OCI-LY3 (cell line): ENCODE data around the gene AOAH.

ENCODE experiments used
- H2AFZ ChIP-seq: fragments of 200-600, 300-600 bp; shearing (Covaris generic); 2 replicates; pipeline ENCODE4 v1.6.0; 2014; ENCODE audit warnings: antibody characterized with exemption, low read depth, low read length
- H3K27ac ChIP-seq: fragments of 200-600, 300-600 bp; sonication (generic); 2 replicates; pipeline ENCODE4 v1.5.1; 2014; ENCODE audit warnings: mild to moderate bottlenecking, low read length, moderate library complexity, mixed read lengths
- H3K27me3 ChIP-seq: fragments of 200-600, 300-600 bp; sonication (generic); 2 replicates; pipeline ENCODE4 v1.6.1; 2014; ENCODE audit warnings: low read depth, low read length, mixed read lengths
- H3K36me3 ChIP-seq: fragments of 200-600, 300-600 bp; sonication (generic); replicated peaks from 2 replicates; pipeline ENCODE3; 2014; ENCODE audit warnings: low read depth, low read length, mixed read lengths
- H3K4me1 ChIP-seq: fragments of 300-600, 200-600 bp; sonication (generic); 2 replicates; pipeline ENCODE4 v1.6.1; 2014; ENCODE audit warnings: low read length, mixed read lengths
- H3K4me2 ChIP-seq: fragments of 200-600, 300-600 bp; sonication (generic); 2 replicates; pipeline ENCODE4 v1.6.1; 2014; ENCODE audit warnings: low read length, mixed read lengths
- H3K4me3 ChIP-seq: fragments of 300-600, 200-600 bp; sonication (generic); 2 replicates; pipeline ENCODE4 v1.5.1; 2014; ENCODE audit warnings: antibody characterized with exemption, mild to moderate bottlenecking, low read length, moderate library complexity
- H3K79me2 ChIP-seq: fragments of 300-600, 200-600 bp; shearing (Covaris generic); 2 replicates; pipeline ENCODE4 v1.6.1; 2014; ENCODE audit warnings: mild to moderate bottlenecking, low read length, mixed read lengths
- H3K9ac ChIP-seq: fragments of 300-600, 200-600 bp; shearing (Covaris generic); 2 replicates; pipeline ENCODE4 v1.6.0; 2014; ENCODE audit warnings: mild to moderate bottlenecking, low read length, moderate library complexity
- H3K9me3 ChIP-seq: fragments of 200-600, 300-600 bp; shearing (Covaris generic); 2 replicates; pipeline ENCODE4 v1.6.1; 2014; ENCODE audit warnings: low read length, mixed read lengths; ENCODE audit not compliant: insufficient read depth
- H4K20me1 ChIP-seq: fragments of 200-600, 300-600 bp; sonication (generic); 2 replicates; pipeline ENCODE4 v1.6.1; 2016; ENCODE audit warnings: low read length, mixed read lengths; ENCODE audit not compliant: insufficient read depth
- CTCF ChIP-seq: fragments of 200-600, 300-600 bp; sonication (generic); IDR thresholded peaks from 2 replicates; pipeline ENCODE4 v1.5.1; 2014; ENCODE audit warnings: antibody characterized with exemption, low read length, low read depth
- EZH2phosphoT487 ChIP-seq: fragments of 200-600 bp; shearing (Covaris generic); IDR thresholded peaks from 2 replicates; pipeline ENCODE4 v1.6.1; 2018; ENCODE audit warnings: antibody characterized with exemption, mixed run types, low read depth

Gene AOAH

GRCh38 chr7:36606976-36607720 lies 117.1 kb downstream of the AOAH start:
- Histone ChIP-seq H4K20me1 (no peaks in the 10 kb centered on the region), H3K4me3 (no peak overlapping the region), H3K79me2 (no peaks in the 10 kb centered on the region), H3K9me3 (no peaks in the 10 kb centered on the region), H3K27ac (no peak overlapping the region), H3K27me3 (peaks cover 34% of the 10 kb centered on the region), H3K4me1 (peaks cover under 1% of the 10 kb centered on the region), H3K4me2 (no peak overlapping the region), H2AFZ (no peak overlapping the region), H3K36me3 (no peaks in the 10 kb centered on the region), H3K9ac (no peak overlapping the region)
- no peak for TF ChIP-seq CTCF
- no peak for TF ChIP-seq EZH2phosphoT487

GRCh38 chr7:36606153-36606975 lies 117.9 kb downstream of the AOAH start:
- Histone ChIP-seq H3K4me1 (peaks cover 5% of the 10 kb centered on the region), H3K79me2 (no peaks in the 10 kb centered on the region), H3K4me2 (no peak overlapping the region), H3K27me3 (peaks cover 34% of the 10 kb centered on the region), H3K36me3 (no peaks in the 10 kb centered on the region), H3K9me3 (no peaks in the 10 kb centered on the region), H2AFZ (no peak overlapping the region), H3K27ac (no peak overlapping the region), H3K9ac (no peak overlapping the region), H4K20me1 (no peaks in the 10 kb centered on the region), H3K4me3 (no peak overlapping the region)
- TF ChIP-seq EZH2phosphoT487 (no peak), CTCF (no peak)

GRCh38 chr7:36605261-36606051 lies 118.8 kb downstream of the AOAH start:
- H3K4me2 ChIP-seq: no peak overlapping the region
- no peak overlapping the region for H3K9ac ChIP-seq
- no peak overlapping the region for H3K27ac ChIP-seq
- H3K4me3 ChIP-seq: no peak overlapping the region
- H4K20me1 ChIP-seq: no peaks in the 10 kb centered on the region
- no peak overlapping the region for H2AFZ ChIP-seq
- H3K36me3 ChIP-seq: no peaks in the 10 kb centered on the region
- H3K4me1 ChIP-seq: peaks cover 14% of the 10 kb centered on the region
- no peak for TF ChIP-seq CTCF
- no peak for TF ChIP-seq EZH2phosphoT487
- no peaks in the 10 kb centered on the region for H3K79me2 ChIP-seq
- H3K27me3 ChIP-seq: peaks cover 34% of the 10 kb centered on the region
- H3K9me3 ChIP-seq: no peaks in the 10 kb centered on the region

- no peaks in the 10 kb centered on the region for H4K20me1 ChIP-seq
Observed at GRCh38 chr7:36604806-36605205, 119.5 kb downstream of the AOAH start.

More at GRCh38 chr7:36604806-36605205, 119.5 kb downstream of the AOAH start:
- peaks cover 34% of the 10 kb centered on the region for H3K27me3 ChIP-seq
- H3K9ac ChIP-seq: no peak overlapping the region
- H2AFZ ChIP-seq: no peak overlapping the region
- H3K4me1 ChIP-seq: peaks cover 14% of the 10 kb centered on the region
- no peaks in the 10 kb centered on the region for H3K79me2 ChIP-seq
- H3K9me3 ChIP-seq: no peaks in the 10 kb centered on the region
- TF ChIP-seq CTCF (no peak), EZH2phosphoT487 (no peak)
- H3K4me3 ChIP-seq: no peak overlapping the region
- no peaks in the 10 kb centered on the region for H3K36me3 ChIP-seq
- no peak overlapping the region for H3K27ac ChIP-seq
- H3K4me2 ChIP-seq: no peak overlapping the region
